ENCODE results near the gene FRMD3. TPM values are rescaled to one million over a fixed set of nuclear protein-coding genes. Genes with fewer than 3 reads are reported as not detected.
A peak's percentile ranks its signal among the peaks of the same experiment; 100 is the strongest.

The FRMD3 gene
- total and polyA plus RNA-seq, 2 donors (not counting 1 experiment from before 2014, with no cell fraction given): 0.19 to 0.66 TPM

DNA sequence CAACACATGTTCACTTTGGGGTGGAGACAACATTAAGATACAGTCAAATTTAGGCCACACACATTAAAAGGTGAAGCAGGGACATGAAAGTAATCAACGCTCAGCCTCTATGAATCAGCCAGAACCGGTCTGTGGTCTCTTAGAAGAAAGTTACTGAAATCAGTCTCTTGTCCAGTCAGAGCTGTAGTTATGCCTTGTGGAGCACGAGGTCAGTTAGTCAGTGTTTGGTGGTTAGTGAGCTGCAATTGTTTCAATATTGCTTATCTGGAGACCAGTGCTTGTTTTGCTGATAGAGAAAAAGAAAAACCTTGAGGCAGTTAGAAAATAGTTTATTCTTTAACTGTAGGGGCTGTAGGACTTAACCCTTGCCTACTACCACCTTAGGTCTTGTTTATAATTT, 317.5 kb downstream of the FRMD3 start:
- TF ChIP-seq EZH2 (IDR thresholded peaks at IDR 0.05; ENCODE audit: low read length, missing control alignments): no peak
- H3K9ac ChIP-seq (ENCODE audit: insufficient read depth, low read length): no peak overlapping the region
- no peaks in the 10 kb centered on the region for H3K27me3 ChIP-seq (ENCODE audit: control insufficient read depth, insufficient read depth, low read length)
- H3K4me2 ChIP-seq (ENCODE audit: extremely low read depth, insufficient read depth, low read length): no peak overlapping the region
- H2AFZ ChIP-seq (ENCODE audit: low read length): no peak overlapping the region
- peak; percentile 56 to 90 for DNase-seq (ENCODE audit: low read depth in 2 of 2)
- no peak overlapping the region for H3K27ac ChIP-seq (ENCODE audit: insufficient read depth, low read length)
- H3K79me2 ChIP-seq (ENCODE audit: control insufficient read depth, insufficient read depth, low read length): no peaks in the 10 kb centered on the region
- H3K4me3 ChIP-seq (replicated peaks in 1 of 4; ENCODE audit: control extremely low read depth in 1 of 4, insufficient read depth in 1 of 4, low read depth in 3 of 4, low read length in 4 of 4): no peak overlapping the region
- H3K9me3 ChIP-seq (ENCODE audit: control insufficient read depth, insufficient read depth, low read depth, low read length): no peaks in the 10 kb centered on the region
- H3K4me1 ChIP-seq (ENCODE audit: control insufficient read depth, extremely low read depth, insufficient read depth, low read length): no peaks in the 10 kb centered on the region
- H3K36me3 ChIP-seq (ENCODE audit: control insufficient read depth, insufficient read depth, low read length): no peaks in the 10 kb centered on the region
- H4K20me1 ChIP-seq (ENCODE audit: control insufficient read depth, extremely low read depth, insufficient read depth, low read length): no peaks in the 10 kb centered on the region

DNA sequence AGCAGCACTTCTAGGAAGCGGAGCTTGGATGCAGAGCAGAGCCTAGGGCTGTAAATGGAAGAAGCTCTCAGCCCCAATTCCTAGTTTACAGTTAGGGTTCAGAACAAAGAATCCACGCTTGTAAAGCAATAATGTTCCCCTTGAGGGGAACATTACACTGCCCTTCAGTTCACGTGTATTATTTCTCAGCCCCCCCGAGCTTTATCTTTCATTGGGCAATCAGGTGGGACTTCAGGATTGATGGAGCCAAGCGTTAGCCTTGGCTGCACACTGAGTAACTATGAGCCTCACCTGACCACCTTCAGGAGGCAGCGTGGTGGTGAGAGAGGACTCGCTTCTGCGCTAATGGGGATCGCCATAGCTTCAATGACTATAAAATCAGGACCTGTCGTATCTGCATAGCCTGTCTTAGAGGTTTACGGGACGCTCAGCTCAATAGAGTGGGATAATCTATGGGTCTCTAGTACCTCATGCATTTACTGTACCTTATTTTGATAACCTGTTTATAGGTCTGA, 318.2 kb downstream of the FRMD3 start:
- DNase-seq (ENCODE audit: low read depth in 2 of 2): no peak
- TF ChIP-seq EZH2 (IDR thresholded peaks at IDR 0.05; ENCODE audit: low read length, missing control alignments): no peak
- TF ChIP-seq, protein P1, sequence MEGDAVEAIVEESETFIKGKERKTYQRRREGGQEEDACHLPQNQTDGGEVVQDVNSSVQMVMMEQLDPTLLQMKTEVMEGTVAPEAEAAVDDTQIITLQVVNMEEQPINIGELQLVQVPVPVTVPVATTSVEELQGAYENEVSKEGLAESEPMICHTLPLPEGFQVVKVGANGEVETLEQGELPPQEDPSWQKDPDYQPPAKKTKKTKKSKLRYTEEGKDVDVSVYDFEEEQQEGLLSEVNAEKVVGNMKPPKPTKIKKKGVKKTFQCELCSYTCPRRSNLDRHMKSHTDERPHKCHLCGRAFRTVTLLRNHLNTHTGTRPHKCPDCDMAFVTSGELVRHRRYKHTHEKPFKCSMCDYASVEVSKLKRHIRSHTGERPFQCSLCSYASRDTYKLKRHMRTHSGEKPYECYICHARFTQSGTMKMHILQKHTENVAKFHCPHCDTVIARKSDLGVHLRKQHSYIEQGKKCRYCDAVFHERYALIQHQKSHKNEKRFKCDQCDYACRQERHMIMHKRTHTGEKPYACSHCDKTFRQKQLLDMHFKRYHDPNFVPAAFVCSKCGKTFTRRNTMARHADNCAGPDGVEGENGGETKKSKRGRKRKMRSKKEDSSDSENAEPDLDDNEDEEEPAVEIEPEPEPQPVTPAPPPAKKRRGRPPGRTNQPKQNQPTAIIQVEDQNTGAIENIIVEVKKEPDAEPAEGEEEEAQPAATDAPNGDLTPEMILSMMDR (conservative IDR thresholded peaks at IDR 0.05 in 1 of 2, IDR thresholded peaks at IDR 0.05 in 1 of 2; ENCODE audit: low read depth in 1 of 2, low read length in 2 of 2): no peak
- H3K4me2 ChIP-seq (ENCODE audit: extremely low read depth, insufficient read depth, low read length): peak overlapping the region; percentile 81
- H3K9me3 ChIP-seq (ENCODE audit: control insufficient read depth, insufficient read depth, low read depth, low read length): no peaks in the 10 kb centered on the region
- no peaks in the 10 kb centered on the region for H4K20me1 ChIP-seq (ENCODE audit: control insufficient read depth, extremely low read depth, insufficient read depth, low read length)
- H3K27me3 ChIP-seq (ENCODE audit: control insufficient read depth, insufficient read depth, low read length): no peaks in the 10 kb centered on the region
- peak overlapping the region; percentile 55 to 85 (median 70) for H3K4me3 ChIP-seq (replicated peaks in 1 of 4; ENCODE audit: control extremely low read depth in 1 of 4, insufficient read depth in 1 of 4, low read depth in 3 of 4, low read length in 4 of 4)
- H3K36me3 ChIP-seq (ENCODE audit: control insufficient read depth, insufficient read depth, low read length): no peaks in the 10 kb centered on the region
- no peak overlapping the region for H3K27ac ChIP-seq (ENCODE audit: insufficient read depth, low read length)
- no peaks in the 10 kb centered on the region for H3K4me1 ChIP-seq (ENCODE audit: control insufficient read depth, extremely low read depth, insufficient read depth, low read length)
- no peak overlapping the region for H3K9ac ChIP-seq (ENCODE audit: insufficient read depth, low read length)
- peak overlapping the region; percentile 75 for H2AFZ ChIP-seq (ENCODE audit: low read length)
- H3K79me2 ChIP-seq (ENCODE audit: control insufficient read depth, insufficient read depth, low read length): no peaks in the 10 kb centered on the region

DNA sequence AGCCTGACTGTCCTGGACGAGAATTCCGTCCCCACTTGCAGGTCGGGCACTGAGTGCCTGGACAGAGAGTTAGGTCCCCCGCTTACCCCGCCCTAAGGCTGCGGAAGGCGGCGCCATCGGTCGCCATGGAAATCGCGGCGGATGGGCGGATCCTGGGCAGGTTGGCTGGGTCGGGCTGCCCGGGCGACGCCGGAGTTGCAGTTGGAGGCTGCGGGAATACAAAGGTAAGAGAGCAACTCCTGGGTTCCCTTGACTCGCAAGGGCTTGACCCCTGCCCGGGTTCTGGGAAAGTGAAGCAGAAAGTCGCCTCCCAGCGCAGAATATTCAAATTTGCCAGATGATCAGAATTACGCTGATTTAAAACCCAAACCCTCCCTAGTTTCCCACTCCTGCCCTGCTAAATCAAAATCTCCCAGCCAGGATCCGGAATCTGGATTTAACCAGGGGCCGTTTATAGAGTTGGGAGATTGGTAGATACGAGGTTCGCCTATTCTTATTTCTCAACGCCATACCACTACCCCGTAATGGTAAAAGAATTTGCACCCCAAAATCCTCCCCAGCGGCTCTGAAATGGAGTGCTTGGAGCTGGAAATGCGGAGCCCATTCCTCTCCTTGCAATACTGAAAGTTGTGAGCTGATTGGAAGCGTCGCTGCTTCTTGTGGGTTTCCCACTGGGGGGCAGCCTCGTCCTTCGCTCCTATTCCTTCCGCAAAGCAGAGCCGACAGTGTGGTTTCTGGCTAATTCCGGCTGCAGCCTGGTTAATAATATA, 318.9 kb downstream of the FRMD3 start:
- Histone ChIP-seq H3K9me3 (ENCODE audit: control insufficient read depth, insufficient read depth, low read depth, low read length) (no peaks in the 10 kb centered on the region), H2AFZ (ENCODE audit: low read length) (peak overlapping the region; percentile 75), H3K4me3 (replicated peaks in 1 of 4; ENCODE audit: control extremely low read depth in 1 of 4, insufficient read depth in 1 of 4, low read depth in 3 of 4, low read length in 4 of 4) (peak overlapping the region; percentile 55 to 85 (median 70)), H3K27ac (ENCODE audit: insufficient read depth, low read length) (no peak overlapping the region), H3K4me2 (ENCODE audit: extremely low read depth, insufficient read depth, low read length) (peak overlapping the region; percentile 81), H3K4me1 (ENCODE audit: control insufficient read depth, extremely low read depth, insufficient read depth, low read length) (no peaks in the 10 kb centered on the region), H3K79me2 (ENCODE audit: control insufficient read depth, insufficient read depth, low read length) (no peaks in the 10 kb centered on the region), H3K9ac (ENCODE audit: insufficient read depth, low read length) (no peak overlapping the region), H4K20me1 (ENCODE audit: control insufficient read depth, extremely low read depth, insufficient read depth, low read length) (no peaks in the 10 kb centered on the region), H3K27me3 (ENCODE audit: control insufficient read depth, insufficient read depth, low read length) (no peaks in the 10 kb centered on the region), H3K36me3 (ENCODE audit: control insufficient read depth, insufficient read depth, low read length) (no peaks in the 10 kb centered on the region)
- DNase-seq (ENCODE audit: low read depth in 2 of 2): peak; percentile 69 to 88
- TF ChIP-seq EZH2 (IDR thresholded peaks at IDR 0.05; ENCODE audit: low read length, missing control alignments): no peak
- TF ChIP-seq, protein P1 (conservative IDR thresholded peaks at IDR 0.05 in 1 of 2, IDR thresholded peaks at IDR 0.05 in 1 of 2; ENCODE audit: low read depth in 1 of 2, low read length in 2 of 2): peak; percentile 56 to 77

All from fibroblast of lung (primary cell).